HepG2 (cell line): ENCODE results near the gene PSMD4. TPM values are rescaled to one million over a fixed set of nuclear protein-coding genes. Genes with fewer than 3 reads are reported as not detected.

Source experiments
- ATAC-seq: fragments of 200-7000 bp; cut with Tn5 transposase; 3 replicates; pipeline ENCODE4 v1.9.1; 2020; ENCODE audit warnings: mild to moderate bottlenecking, moderate library complexity
- BruUV-seq: library from RNA; stranded (reverse); fragments of 400-500 nt; replicated peaks from 2 replicates; lab custom pipeline; 2021; lab: Mats Ljungman, UMichigan
- CTCF ChIA-PET: fragments of 300-600 bp; formaldehyde crosslinking; extraction: SDS; loops from one replicate; lab custom pipeline; 2021; ENCODE audit warnings: low total read pairs, inconsistent platforms, low intra/inter-chr PET ratio; lab: Yijun Ruan, JAX
- POLR2A ChIA-PET: fragments of 350-600 bp; sonication (Branson Sonifier 250); formaldehyde crosslinking; loops from one replicate; lab custom pipeline; 2020; ENCODE audit warnings: antibody characterized with exemption, inconsistent platforms; lab: Yijun Ruan, JAX
- DNase-seq: peaks from one replicate; pipeline ENCODE4 v3.0.0-alpha.2; 2015; ENCODE audit warnings: low spot score
- FAIRE-seq: peaks from 3 replicates; lab custom pipeline; 2011; peaks lifted over from hg19 to GRCh38; lab: Jason Lieb, UNC
- H2AFZ ChIP-seq: one replicate; pipeline ENCODE4 v1.6.1; 2011; ENCODE audit warnings: low read length, inconsistent platforms
- H3K27ac ChIP-seq: fragments of 300-600 bp; 3 replicates; pipeline ENCODE4 v1.8.0; 2011; ENCODE audit warnings: mixed run types, mild to moderate bottlenecking, mixed read lengths, low read length, inconsistent platforms; ENCODE audit not compliant: insufficient read depth; ENCODE audit errors: extremely low read length
- H3K27me3 ChIP-seq, 2 experiments: fragments of 200-600 bp in 1 of 2; 2 replicates in 1 of 2; 3 replicates in 1 of 2; pipeline versions ENCODE4 v1.6.0 to v1.8.0; 2011; ENCODE audit warnings: low read length in 2 of 2, mild to moderate bottlenecking in 2 of 2, moderate library complexity in 2 of 2, inconsistent platforms in 1 of 2; ENCODE audit not compliant: insufficient read depth in 2 of 2, control insufficient read depth in 1 of 2
- H3K36me3 ChIP-seq, 2 experiments: fragments of 200-600 bp in 1 of 2; replicated peaks in 1 of 2; 2 replicates in 1 of 2; 3 replicates in 1 of 2; pipeline versions ENCODE4 v1.5.1 to v1.8.0; 2011; ENCODE audit warnings: low read length in 2 of 2, inconsistent platforms in 1 of 2; ENCODE audit not compliant: insufficient read depth in 2 of 2, control insufficient read depth in 1 of 2
- H3K4me1 ChIP-seq: 2 replicates; pipeline ENCODE4 v1.5.1; 2012; ENCODE audit warnings: low read length, inconsistent platforms; ENCODE audit not compliant: insufficient read depth
- H3K4me2 ChIP-seq: 2 replicates; pipeline ENCODE4 v1.6.0; 2011; ENCODE audit warnings: low read depth, low read length, inconsistent platforms
- H3K4me3 ChIP-seq, 3 experiments: fragments of 200-600 bp in 1 of 3; sonication (generic), shearing (Covaris generic) in 1 of 3; replicated peaks in 1 of 3; 2 replicates each; pipeline ENCODE4 v1.5.1; 2011 to 2016; ENCODE audit warnings: low read length in 3 of 3, inconsistent platforms in 2 of 3, low read depth in 2 of 3, mild to moderate bottlenecking in 2 of 3, control low read depth in 1 of 3, mixed read lengths in 1 of 3; ENCODE audit not compliant: insufficient read depth in 1 of 3
- H3K79me2 ChIP-seq: one replicate; pipeline ENCODE4 v1.6.1; 2011; ENCODE audit warnings: low read length, inconsistent platforms; ENCODE audit not compliant: insufficient read depth
- H3K9ac ChIP-seq: 2 replicates; pipeline ENCODE4 v1.6.0; 2011; ENCODE audit warnings: mild to moderate bottlenecking, low read depth, low read length, inconsistent platforms; ENCODE audit not compliant: insufficient read depth
- H3K9me3 ChIP-seq: 2 replicates; pipeline ENCODE4 v1.5.1; 2012; ENCODE audit warnings: mild to moderate bottlenecking, low read length
- H4K20me1 ChIP-seq: 2 replicates; pipeline ENCODE4 v1.6.0; 2011; ENCODE audit warnings: inconsistent platforms, mild to moderate bottlenecking, low read length, moderate library complexity; ENCODE audit not compliant: insufficient read depth
- DR1 ChIP-seq: sonication (generic); formaldehyde crosslinking; IDR thresholded peaks from 2 replicates; pipeline ENCODE4 v1.8.0; 2021; ENCODE audit warnings: mild to moderate bottlenecking, missing genetic modification reagents, inconsistent platforms
- NAIF1 ChIP-seq: sonication (generic); formaldehyde crosslinking; IDR thresholded peaks from 2 replicates; pipeline ENCODE4 v1.5.0; 2020; ENCODE audit warnings: mild to moderate bottlenecking, missing genetic modification reagents, borderline replicate concordance
- NFIC ChIP-seq: IDR thresholded peaks from 2 replicates; pipeline ENCODE4 v1.6.1; 2012; ENCODE audit warnings: mild to moderate bottlenecking, low read length, inconsistent platforms
- RFX1 ChIP-seq: fragments of 450-650 bp; IDR thresholded peaks from 2 replicates; pipeline ENCODE4 v1.6.1; 2017
- RORA ChIP-seq: sonication (generic); formaldehyde crosslinking; IDR thresholded peaks from 2 replicates; pipeline ENCODE4 v1.5.0; 2020; ENCODE audit warnings: mild to moderate bottlenecking, missing genetic modification reagents, moderate library complexity
- SNRNP70 ChIP-seq: fragments of 200-400 bp; formaldehyde crosslinking; IDR thresholded peaks from 2 replicates; pipeline ENCODE4 v1.6.1; 2017; ENCODE audit warnings: mild to moderate bottlenecking, low read depth, low read length, moderate library complexity
- ZNF496 ChIP-seq: sonication (generic); formaldehyde crosslinking; IDR thresholded peaks from 2 replicates; pipeline ENCODE4 v1.8.1; 2023; ENCODE audit warnings: mild to moderate bottlenecking, moderate library complexity, missing genetic modification reagents; ENCODE audit not compliant: insufficient replicate concordance
- whole genome bisulfite sequencing: methylation state at CpG from one replicate; pipeline ENCODE4 v1.1.6; 2017; ENCODE audit warnings: low lambda C conversion rate; 5-methylcytosine and 5-hydroxymethylcytosine counted together
- in situ Hi-C: cut with HindIII; loops from 2 replicates; pipeline ENCODE4 v1.10.0; 2017; ENCODE audit warnings: low pct_unique_long_range_greater_than_20kb; ENCODE audit not compliant: extremely low pct_ligation_motif_present
- intact Hi-C: fragments of 100-400 bp; cut with micrococcal nuclease; formaldehyde crosslinking; loops from one replicate; pipeline ENCODE4 v1.10.0; 2022; ENCODE audit not compliant: unreplicated experiment
- polyA plus RNA-seq, 8 experiments: library from polyadenylated mRNA; depleted of rRNA in 3 of 8; stranded (reverse) in 7 of 8; unstranded in 1 of 8; fragments of >200 nt; fragmentation: Illumina TruSeq in 4 of 8; extraction: Trizol in 4 of 8; gene quantifications; 2 replicates each; pipeline versions ENCODE4 v1.2.1 to v1.2.3, GENCODE V29; 2011 to 2016; ENCODE audit warnings: low read depth in 4 of 8, missing spikeins in 1 of 8, mixed read lengths in 1 of 8; ENCODE audit not compliant: insufficient read depth in 1 of 8
- total RNA-seq, 5 experiments: library from RNA; depleted of rRNA; stranded (reverse); fragments of >200 nt; fragmentation: Illumina TruSeq; extraction: Trizol; gene quantifications; 2 replicates each; pipeline ENCODE4 v1.2.3, GENCODE V29; 2016; ENCODE audit warnings: low read depth in 1 of 5
- TF ChIP-seq, protein P1 (sequence below): IDR thresholded peaks from 2 replicates; pipeline ENCODE4 v1.4.0; 2020; ENCODE audit warnings: mild to moderate bottlenecking, missing genetic modification reagents
- TF ChIP-seq, protein P2 (sequence below): sonication (generic); formaldehyde crosslinking; IDR thresholded peaks from 2 replicates; pipeline ENCODE4 v1.4.0; 2020; ENCODE audit warnings: missing genetic modification reagents

The PSMD4 gene
- total and polyA plus RNA-seq, 2 of the 13 experiments (the other 11 are each of a cell fraction or from before 2014, with no cell fraction given): 194 to 243 TPM

DNA sequence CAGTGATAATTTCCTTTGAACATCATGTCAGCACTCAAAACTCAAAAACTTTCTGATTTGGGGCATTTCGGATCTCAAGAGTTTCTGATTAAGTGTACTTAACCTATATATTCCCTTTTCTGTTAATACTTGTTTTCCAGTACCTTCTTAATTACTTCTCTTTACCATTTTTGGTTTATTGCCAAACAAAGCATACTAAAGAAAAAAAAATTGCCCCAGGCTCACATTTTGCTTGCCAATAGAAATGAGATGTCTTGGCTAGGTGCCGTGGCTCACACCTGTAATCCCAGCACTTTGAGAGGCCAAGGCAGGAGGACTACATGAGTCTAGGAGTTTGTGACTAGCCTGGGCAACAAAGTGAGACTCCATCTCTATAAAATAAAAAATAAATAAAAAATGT, 4.8 kb downstream of the PSMD4 start:
- H3K27me3 ChIP-seq: no peaks in the 10 kb centered on the region; a peak in 1 of 5 replicates
- no peak overlapping the region for H3K4me3 ChIP-seq
- intact Hi-C loops: no loop called here
- H3K9me3 ChIP-seq: no peaks in the 10 kb centered on the region
- ChIA-PET CTCF (no interaction called here), POLR2A (no interaction called here)
- peaks cover 18% of the 10 kb centered on the region for H3K4me1 ChIP-seq
- H3K27ac ChIP-seq: no peak overlapping the region
- ATAC-seq (no peak), FAIRE-seq (no peak), DNase-seq (no peak)
- 100% methylated on average over 2 of the region's 2 CpGs for WGBS
- BruUV-seq: no TSS peak
- no peak overlapping the region for H3K9ac ChIP-seq
- H3K4me2 ChIP-seq: no peak overlapping the region
- peaks cover 44% of the 10 kb centered on the region for H3K79me2 ChIP-seq
- no peaks in the 10 kb centered on the region for H4K20me1 ChIP-seq
- peaks cover 4 to 16% of the 10 kb centered on the region in 2 experiments; a peak in 4 of 5 replicates for H3K36me3 ChIP-seq
- in situ Hi-C loops: no loop called here
- H2AFZ ChIP-seq: no peak overlapping the region
- TF ChIP-seq DR1 (CRISPR knock-in tag): no peak
- TF ChIP-seq, protein P1, sequence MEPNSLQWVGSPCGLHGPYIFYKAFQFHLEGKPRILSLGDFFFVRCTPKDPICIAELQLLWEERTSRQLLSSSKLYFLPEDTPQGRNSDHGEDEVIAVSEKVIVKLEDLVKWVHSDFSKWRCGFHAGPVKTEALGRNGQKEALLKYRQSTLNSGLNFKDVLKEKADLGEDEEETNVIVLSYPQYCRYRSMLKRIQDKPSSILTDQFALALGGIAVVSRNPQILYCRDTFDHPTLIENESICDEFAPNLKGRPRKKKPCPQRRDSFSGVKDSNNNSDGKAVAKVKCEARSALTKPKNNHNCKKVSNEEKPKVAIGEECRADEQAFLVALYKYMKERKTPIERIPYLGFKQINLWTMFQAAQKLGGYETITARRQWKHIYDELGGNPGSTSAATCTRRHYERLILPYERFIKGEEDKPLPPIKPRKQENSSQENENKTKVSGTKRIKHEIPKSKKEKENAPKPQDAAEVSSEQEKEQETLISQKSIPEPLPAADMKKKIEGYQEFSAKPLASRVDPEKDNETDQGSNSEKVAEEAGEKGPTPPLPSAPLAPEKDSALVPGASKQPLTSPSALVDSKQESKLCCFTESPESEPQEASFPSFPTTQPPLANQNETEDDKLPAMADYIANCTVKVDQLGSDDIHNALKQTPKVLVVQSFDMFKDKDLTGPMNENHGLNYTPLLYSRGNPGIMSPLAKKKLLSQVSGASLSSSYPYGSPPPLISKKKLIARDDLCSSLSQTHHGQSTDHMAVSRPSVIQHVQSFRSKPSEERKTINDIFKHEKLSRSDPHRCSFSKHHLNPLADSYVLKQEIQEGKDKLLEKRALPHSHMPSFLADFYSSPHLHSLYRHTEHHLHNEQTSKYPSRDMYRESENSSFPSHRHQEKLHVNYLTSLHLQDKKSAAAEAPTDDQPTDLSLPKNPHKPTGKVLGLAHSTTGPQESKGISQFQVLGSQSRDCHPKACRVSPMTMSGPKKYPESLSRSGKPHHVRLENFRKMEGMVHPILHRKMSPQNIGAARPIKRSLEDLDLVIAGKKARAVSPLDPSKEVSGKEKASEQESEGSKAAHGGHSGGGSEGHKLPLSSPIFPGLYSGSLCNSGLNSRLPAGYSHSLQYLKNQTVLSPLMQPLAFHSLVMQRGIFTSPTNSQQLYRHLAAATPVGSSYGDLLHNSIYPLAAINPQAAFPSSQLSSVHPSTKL: no peak
- TF ChIP-seq ZNF496 (CRISPR knock-in tag): no peak
- no peak for TF ChIP-seq RFX1
- TF ChIP-seq NAIF1 (CRISPR knock-in tag): no peak
- no peak for TF ChIP-seq NFIC
- no peak for TF ChIP-seq SNRNP70
- TF ChIP-seq, protein P2, sequence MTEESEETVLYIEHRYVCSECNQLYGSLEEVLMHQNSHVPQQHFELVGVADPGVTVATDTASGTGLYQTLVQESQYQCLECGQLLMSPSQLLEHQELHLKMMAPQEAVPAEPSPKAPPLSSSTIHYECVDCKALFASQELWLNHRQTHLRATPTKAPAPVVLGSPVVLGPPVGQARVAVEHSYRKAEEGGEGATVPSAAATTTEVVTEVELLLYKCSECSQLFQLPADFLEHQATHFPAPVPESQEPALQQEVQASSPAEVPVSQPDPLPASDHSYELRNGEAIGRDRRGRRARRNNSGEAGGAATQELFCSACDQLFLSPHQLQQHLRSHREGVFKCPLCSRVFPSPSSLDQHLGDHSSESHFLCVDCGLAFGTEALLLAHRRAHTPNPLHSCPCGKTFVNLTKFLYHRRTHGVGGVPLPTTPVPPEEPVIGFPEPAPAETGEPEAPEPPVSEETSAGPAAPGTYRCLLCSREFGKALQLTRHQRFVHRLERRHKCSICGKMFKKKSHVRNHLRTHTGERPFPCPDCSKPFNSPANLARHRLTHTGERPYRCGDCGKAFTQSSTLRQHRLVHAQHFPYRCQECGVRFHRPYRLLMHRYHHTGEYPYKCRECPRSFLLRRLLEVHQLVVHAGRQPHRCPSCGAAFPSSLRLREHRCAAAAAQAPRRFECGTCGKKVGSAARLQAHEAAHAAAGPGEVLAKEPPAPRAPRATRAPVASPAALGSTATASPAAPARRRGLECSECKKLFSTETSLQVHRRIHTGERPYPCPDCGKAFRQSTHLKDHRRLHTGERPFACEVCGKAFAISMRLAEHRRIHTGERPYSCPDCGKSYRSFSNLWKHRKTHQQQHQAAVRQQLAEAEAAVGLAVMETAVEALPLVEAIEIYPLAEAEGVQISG: no peak
- no peak for TF ChIP-seq RORA (CRISPR knock-in tag)
